Smooth muscle cell (in vitro differentiated cells): ENCODE data around the gene GNPTG. TPM values are rescaled to one million over a fixed set of nuclear protein-coding genes. Genes with fewer than 3 reads are reported as not detected.

Experiments used
- DNase-seq: peaks from one replicate; lab custom pipeline; 2025; ENCODE audit not compliant: unreplicated experiment; lab: John Stamatoyannopoulos, UW
- H2AFZ ChIP-seq: fragments of 200-600 bp; sonication (generic); 2 replicates; pipeline ENCODE4 v1.6.0; 2016; ENCODE audit warnings: antibody characterized with exemption, low read depth, mild to moderate bottlenecking
- H3F3A ChIP-seq: fragments of 200-600 bp; sonication (generic); 2 replicates; pipeline ENCODE4 v1.6.0; 2017; ENCODE audit warnings: antibody characterized with exemption, low read depth
- H3K27ac ChIP-seq: fragments of 200-600 bp; sonication (generic); 2 replicates; pipeline ENCODE4 v1.5.1; 2016; ENCODE audit warnings: low read depth, mild to moderate bottlenecking
- H3K27me3 ChIP-seq: fragments of 200-600 bp; sonication (generic); 2 replicates; pipeline ENCODE4 v1.6.1; 2016; ENCODE audit warnings: low read depth, mild to moderate bottlenecking
- H3K36me3 ChIP-seq: fragments of 200-600 bp; sonication (generic); 2 replicates; pipeline ENCODE4 v1.5.1; 2016; ENCODE audit warnings: low read depth
- H3K4me1 ChIP-seq: fragments of 200-600 bp; sonication (generic); 2 replicates; pipeline ENCODE4 v1.5.1; 2016; ENCODE audit warnings: low read depth
- H3K4me2 ChIP-seq: fragments of 200-600 bp; sonication (generic); 2 replicates; pipeline ENCODE4 v1.6.0; 2016; ENCODE audit warnings: mild to moderate bottlenecking
- H3K4me3 ChIP-seq: fragments of 200-600 bp; sonication (generic); 2 replicates; pipeline ENCODE4 v1.5.1; 2016; ENCODE audit warnings: mild to moderate bottlenecking
- H3K79me2 ChIP-seq: fragments of 200-600 bp; sonication (generic); 2 replicates; pipeline ENCODE4 v1.6.0; 2016; ENCODE audit warnings: low read depth, mild to moderate bottlenecking
- H3K9ac ChIP-seq: fragments of 200-600 bp; sonication (generic); 2 replicates; pipeline ENCODE4 v1.6.0; 2016; ENCODE audit warnings: low read depth
- H3K9me3 ChIP-seq: fragments of 200-600 bp; sonication (generic); replicated peaks from 2 replicates; pipeline ENCODE4 v1.5.1; 2016; ENCODE audit warnings: low read depth
- H4K20me1 ChIP-seq: fragments of 200-600 bp; sonication (generic); 2 replicates; pipeline ENCODE4 v1.6.0; 2016; ENCODE audit warnings: low read depth
- CTCF ChIP-seq: fragments of 200-600 bp; sonication (generic); IDR thresholded peaks from 2 replicates; pipeline ENCODE4 v1.5.1; 2017; ENCODE audit warnings: borderline replicate concordance, mild to moderate bottlenecking, antibody characterized with exemption; ENCODE audit not compliant: insufficient read depth, poor library complexity, severe bottlenecking
- WGBS: methylation state at CpG from one replicate; pipeline ENCODE4 v1.1.7; 2016; ENCODE audit warnings: low lambda C conversion rate; 5-methylcytosine and 5-hydroxymethylcytosine counted together
- polyA plus RNA-seq: library from polyadenylated mRNA; unstranded; fragments of >200 nt; fragmentation: Nextera tagmentation; extraction: Ambion mirVana; gene quantifications from 2 replicates; pipeline ENCODE4 v1.2.1, GENCODE V29; 2016
- total RNA-seq: library from RNA; depleted of rRNA; stranded (reverse); fragments of >200 nt; gene quantifications from 2 replicates; pipeline ENCODE4 v1.2.3, GENCODE V29; 2014

The GNPTG gene
- total and polyA plus RNA-seq, 2 experiments from 2014 or later: 28.0 to 73.3 TPM

DNA sequence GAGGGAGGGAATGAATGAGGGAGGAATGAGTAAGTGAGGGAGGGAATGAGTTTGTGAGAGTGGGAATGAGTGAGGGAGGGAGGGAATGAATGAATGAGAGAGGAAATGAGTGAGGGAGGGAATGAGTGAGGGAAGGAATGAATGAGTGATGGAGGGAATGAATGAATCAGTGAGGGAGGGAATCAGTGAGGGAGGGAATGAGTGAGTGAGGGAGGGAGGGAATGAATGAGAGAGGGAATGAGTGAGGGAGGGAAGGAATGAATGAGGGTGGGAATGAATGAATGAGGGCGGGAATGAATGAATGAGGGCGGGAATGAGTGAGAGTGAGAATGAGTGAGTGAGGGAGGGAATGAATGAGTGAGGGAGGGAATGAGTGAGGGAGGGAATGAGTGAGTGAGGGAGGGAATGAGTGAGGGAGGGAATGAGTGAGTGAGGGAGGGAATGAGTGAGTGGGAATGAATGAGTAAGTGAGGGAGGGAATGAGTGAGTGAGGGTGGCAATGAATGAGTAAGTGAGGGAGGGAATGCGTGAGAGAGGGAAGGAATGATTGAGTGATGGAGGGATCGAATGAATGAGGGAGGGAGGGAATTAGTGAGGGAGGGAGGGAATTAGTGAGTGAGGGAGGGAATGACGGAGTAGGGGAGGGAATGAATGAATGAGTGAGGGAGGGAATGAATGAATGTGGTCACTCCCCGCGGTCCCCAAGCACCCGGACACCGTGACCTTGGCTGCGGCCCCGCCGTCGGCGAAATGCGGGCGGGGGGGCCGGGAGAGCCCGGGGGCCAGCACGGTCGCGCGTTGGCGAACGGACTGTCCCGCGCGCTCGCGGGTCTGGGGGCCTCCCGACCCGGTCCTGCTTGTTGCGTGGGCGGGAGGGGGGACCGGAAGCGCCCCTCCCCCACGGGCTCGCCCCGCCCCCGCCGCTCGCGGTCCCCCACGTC is 43.4 kb upstream of the GNPTG start:
- Histone ChIP-seq H3K27ac (no peak overlapping the region), H3K4me1 (peaks cover 15% of the 10 kb centered on the region), H4K20me1 (peaks cover 34% of the 10 kb centered on the region), H3K79me2 (peaks cover 35% of the 10 kb centered on the region), H3F3A (peaks cover 5% of the 10 kb centered on the region), H3K27me3 (no peaks in the 10 kb centered on the region), H2AFZ (no peak overlapping the region), H3K9me3 (no peaks in the 10 kb centered on the region), H3K9ac (peak overlapping the region; percentile 99), H3K4me3 (peak overlapping the region; percentile 64), H3K4me2 (peak overlapping the region; percentile 59), H3K36me3 (no peaks in the 10 kb centered on the region)
- WGBS: no CpG with 5 or more reads among the region's 43 CpGs
- no peak for DNase-seq
- TF ChIP-seq CTCF: no peak

- peak within 1 kb of the TSS; percentile 96 for H3K27ac ChIP-seq
- no peaks in the 10 kb centered on the region for H3K27me3 ChIP-seq
- H3K9me3 ChIP-seq: no peaks in the 10 kb centered on the region
- H3K9ac ChIP-seq: peak within 1 kb of the TSS; percentile 99
- peak within 1 kb of the TSS; percentile 97 for H3K4me2 ChIP-seq
- peak; percentile 99 for DNase-seq
- H3K36me3 ChIP-seq: no peaks in the 10 kb centered on the region
- WGBS: under 1% methylated on average over 48 of the region's 117 CpGs
- peak within 1 kb of the TSS; percentile 88 for H2AFZ ChIP-seq
- peaks cover 43% of the 10 kb centered on the region for H4K20me1 ChIP-seq
- TF ChIP-seq CTCF: no peak
- H3F3A ChIP-seq: peaks cover 5% of the 10 kb centered on the region
- peaks cover 15% of the 10 kb centered on the region for H3K4me1 ChIP-seq
- peak within 1 kb of the TSS; percentile 74 for H3K4me3 ChIP-seq
- peaks cover 44% of the 10 kb centered on the region for H3K79me2 ChIP-seq
Observed at GRCh38 chr16:1308977-1309885, 42.5 kb upstream of the GNPTG start, which contains the start of gene UBE2I. Gene UBE2I, plus strand, starts transcription at chr16:1309636. Its CDS starts 4,395 bp downstream, at chr16:1314031.

DNA sequence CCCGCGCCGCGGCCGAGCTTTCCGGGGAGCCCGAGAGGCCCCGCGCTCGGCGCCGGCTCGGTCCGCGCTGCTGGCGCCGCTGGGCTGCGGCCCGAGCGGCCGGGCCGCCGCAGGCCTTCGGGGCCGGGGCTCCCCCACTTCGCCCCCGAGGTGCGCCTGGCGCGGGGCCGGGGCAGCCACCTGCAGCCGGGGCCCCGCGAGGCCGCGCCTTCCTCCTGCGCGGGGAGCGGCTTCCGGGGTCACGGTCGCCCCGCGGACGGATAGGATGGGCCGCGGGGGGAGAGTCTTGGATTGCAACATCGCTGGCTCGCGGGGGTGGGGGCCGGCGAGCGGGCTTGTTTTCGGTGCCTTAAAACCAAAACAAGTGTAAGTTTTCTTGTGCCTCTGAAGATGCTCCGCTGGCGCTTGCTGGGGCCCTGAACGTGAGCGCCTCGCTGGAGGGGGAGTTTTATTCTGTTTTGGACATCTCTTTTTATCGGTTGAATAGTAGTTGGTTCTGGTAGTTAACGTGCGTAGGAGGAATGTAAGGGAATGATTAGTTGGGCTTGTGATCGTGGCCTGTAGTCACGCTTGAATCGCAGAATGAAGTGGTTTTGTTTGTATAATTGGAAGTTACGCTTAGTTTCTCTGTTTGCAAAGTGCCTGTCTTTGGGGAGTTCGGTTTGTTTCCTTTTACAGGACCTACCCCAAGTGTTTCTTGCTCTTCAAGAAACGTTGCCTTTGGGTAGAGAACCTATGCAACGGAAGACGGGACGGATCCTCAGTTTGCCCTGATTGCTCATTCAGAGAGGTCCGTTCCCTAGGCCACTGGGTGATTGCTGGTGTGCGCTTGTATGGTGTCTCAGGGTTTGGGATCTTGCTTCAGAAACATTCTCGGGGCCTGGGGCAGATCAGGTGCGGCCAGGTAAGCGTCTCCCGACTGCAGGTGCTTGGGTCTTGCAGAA is 41.6 kb upstream of the GNPTG start:
- DNase-seq: no peak
- H3K4me1 ChIP-seq: peaks cover 15% of the 10 kb centered on the region

More for the DNA sequence above, 41.6 kb upstream of the GNPTG start:
- Histone ChIP-seq H3K9me3 (no peaks in the 10 kb centered on the region), H3K36me3 (no peaks in the 10 kb centered on the region), H3K4me2 (peak overlapping the region; percentile 97), H3K79me2 (peaks cover 53% of the 10 kb centered on the region), H3K9ac (peak overlapping the region; percentile 76), H3F3A (peaks cover 4% of the 10 kb centered on the region), H2AFZ (no peak overlapping the region), H3K4me3 (peak overlapping the region; percentile 74), H3K27ac (peak overlapping the region; percentile 28), H3K27me3 (no peaks in the 10 kb centered on the region), H4K20me1 (peaks cover 53% of the 10 kb centered on the region)
- no peak for TF ChIP-seq CTCF
- WGBS: 2% methylated on average over 55 of the region's 77 CpGs
